Ishikawa (cell line): Measurements from ENCODE around the gene RGS7.

Experiments used
- CEBPB ChIP-seq: IDR thresholded peaks from 2 replicates; pipeline ENCODE4 v1.6.1; 2012
- CREB1 ChIP-seq: IDR thresholded peaks from 2 replicates; pipeline ENCODE4 v1.6.1; 2012; ENCODE audit warnings: low read depth
- EGR1 ChIP-seq: IDR thresholded peaks from 2 replicates; pipeline ENCODE4 v1.6.1; 2012
- EP300 ChIP-seq: IDR thresholded peaks from 2 replicates; pipeline ENCODE4 v1.6.1; 2012; ENCODE audit warnings: borderline replicate concordance
- FOXM1 ChIP-seq: IDR thresholded peaks from 2 replicates; pipeline ENCODE4 v1.6.1; 2012; ENCODE audit warnings: low read depth, borderline replicate concordance
- MAX ChIP-seq: IDR thresholded peaks from 2 replicates; pipeline ENCODE4 v1.6.1; 2012
- NFIC ChIP-seq: IDR thresholded peaks from 2 replicates; pipeline ENCODE4 v1.6.1; 2012
- RAD21 ChIP-seq: IDR thresholded peaks from 2 replicates; pipeline ENCODE4 v1.6.1; 2012; ENCODE audit warnings: low read depth
- REST ChIP-seq: IDR thresholded peaks from 2 replicates; pipeline ENCODE4 v1.6.1; 2012; ENCODE audit warnings: low read depth, mild to moderate bottlenecking
- TAF1 ChIP-seq: IDR thresholded peaks from 2 replicates; pipeline ENCODE4 v1.6.1; 2012; ENCODE audit warnings: low read depth, mild to moderate bottlenecking
- TCF12 ChIP-seq: IDR thresholded peaks from 2 replicates; pipeline ENCODE4 v1.6.1; 2012; ENCODE audit warnings: low read depth
- TEAD4 ChIP-seq: IDR thresholded peaks from 2 replicates; pipeline ENCODE4 v1.6.1; 2012
- USF1 ChIP-seq: IDR thresholded peaks from 2 replicates; pipeline ENCODE4 v1.6.1; 2012
- YY1 ChIP-seq: IDR thresholded peaks from 2 replicates; pipeline ENCODE4 v1.6.1; 2012; ENCODE audit warnings: low read depth
- ZBTB7A ChIP-seq: IDR thresholded peaks from 2 replicates; pipeline ENCODE4 v1.6.1; 2012; ENCODE audit warnings: low read depth

RGS7 gene

GRCh38 chr1:240766831-240767230 is 590.2 kb downstream of the RGS7 start:
- no peak for TF ChIP-seq TAF1
- no peak for TF ChIP-seq USF1
- TF ChIP-seq MAX, result no peak
- no peak for TF ChIP-seq CREB1
- no peak for TF ChIP-seq ZBTB7A
- TF ChIP-seq FOXM1, result no peak
- TF ChIP-seq NFIC, result no peak
- no peak for TF ChIP-seq TEAD4
- no peak for TF ChIP-seq TCF12
- no peak for TF ChIP-seq RAD21
- TF ChIP-seq REST, result no peak
- TF ChIP-seq EP300, result no peak
- no peak for TF ChIP-seq CEBPB
- TF ChIP-seq YY1, result no peak
- TF ChIP-seq EGR1, result no peak

GRCh38 chr1:240765732-240766363 is 591.2 kb downstream of the RGS7 start:
- no peak for TF ChIP-seq CEBPB
- TF ChIP-seq MAX, result no peak
- TF ChIP-seq TCF12, result no peak
- TF ChIP-seq TEAD4, result no peak
- no peak for TF ChIP-seq REST
- no peak for TF ChIP-seq FOXM1
- TF ChIP-seq ZBTB7A, result no peak
- no peak for TF ChIP-seq EGR1
- no peak for TF ChIP-seq TAF1
- TF ChIP-seq NFIC, result no peak
- TF ChIP-seq RAD21, result no peak
- no peak for TF ChIP-seq YY1
- TF ChIP-seq EP300, result no peak
- TF ChIP-seq CREB1, result no peak
- no peak for TF ChIP-seq USF1

- TF ChIP-seq RAD21, result no peak
- TF ChIP-seq EP300, result no peak
- no peak for TF ChIP-seq TCF12
These were observed 593.2 kb downstream of the RGS7 start for GRCh38 chr1:240763771-240764170.

GRCh38 chr1:240758296-240758695 is 598.7 kb downstream of the RGS7 start:
- TF ChIP-seq ZBTB7A (no peak), TAF1 (no peak), CEBPB (no peak), CREB1 (no peak)

- TF ChIP-seq TEAD4 (no peak), REST (no peak)
These were observed 609.1 kb downstream of the RGS7 start for GRCh38 chr1:240747907-240748306.
